Mesothelial cell of epicardium (in vitro differentiated cells): Measurements from ENCODE around the gene ANGPT4. TPM values are rescaled to one million over a fixed set of nuclear protein-coding genes. Genes with fewer than 3 reads are reported as not detected.

Experiments used
- DNase-seq, 2 experiments: peaks; one replicate each; pipeline ENCODE4 v3.0.0; 2021; ENCODE audit warnings: low spot score in 2 of 2; ENCODE audit not compliant: unreplicated experiment in 2 of 2
- H3K27ac Mint-ChIP-seq: 2 replicates; pipeline ENCODE4 v1.8.0; 2021; ENCODE audit warnings: mixed read lengths
- H3K27me3 Mint-ChIP-seq: 2 replicates; pipeline ENCODE4 v1.8.0; 2021; ENCODE audit warnings: low read depth, mixed read lengths
- H3K36me3 Mint-ChIP-seq: 2 replicates; pipeline ENCODE4 v1.8.0; 2021; ENCODE audit warnings: mixed read lengths
- H3K4me1 Mint-ChIP-seq: 2 replicates; pipeline ENCODE4 v1.8.0; 2021; ENCODE audit warnings: mixed read lengths
- H3K4me3 Mint-ChIP-seq: 2 replicates; pipeline ENCODE4 v1.8.0; 2021; ENCODE audit warnings: mild to moderate bottlenecking, moderate library complexity, mixed read lengths
- H3K9me3 Mint-ChIP-seq: 2 replicates; pipeline ENCODE4 v1.8.0; 2021; ENCODE audit warnings: mixed read lengths
- total RNA-seq: library from RNA; stranded (reverse); gene quantifications from 3 replicates; pipeline ENCODE4 v1.2.1, GENCODE V29; 2021
- TF ChIP-seq, protein P1 (sequence below): fragments of 200-600 bp; sonication (generic); IDR thresholded peaks from one replicate; pipeline ENCODE4 v1.5.0; 2021; ENCODE audit warnings: antibody characterized with exemption; ENCODE audit not compliant: unreplicated experiment

Gene ANGPT4
- total RNA-seq, 1 donor from 2014 or later = 0.31 TPM

- H3K9me3 Mint-ChIP-seq = peaks cover 3% of the 10 kb centered on the region
- TF ChIP-seq, protein P1, sequence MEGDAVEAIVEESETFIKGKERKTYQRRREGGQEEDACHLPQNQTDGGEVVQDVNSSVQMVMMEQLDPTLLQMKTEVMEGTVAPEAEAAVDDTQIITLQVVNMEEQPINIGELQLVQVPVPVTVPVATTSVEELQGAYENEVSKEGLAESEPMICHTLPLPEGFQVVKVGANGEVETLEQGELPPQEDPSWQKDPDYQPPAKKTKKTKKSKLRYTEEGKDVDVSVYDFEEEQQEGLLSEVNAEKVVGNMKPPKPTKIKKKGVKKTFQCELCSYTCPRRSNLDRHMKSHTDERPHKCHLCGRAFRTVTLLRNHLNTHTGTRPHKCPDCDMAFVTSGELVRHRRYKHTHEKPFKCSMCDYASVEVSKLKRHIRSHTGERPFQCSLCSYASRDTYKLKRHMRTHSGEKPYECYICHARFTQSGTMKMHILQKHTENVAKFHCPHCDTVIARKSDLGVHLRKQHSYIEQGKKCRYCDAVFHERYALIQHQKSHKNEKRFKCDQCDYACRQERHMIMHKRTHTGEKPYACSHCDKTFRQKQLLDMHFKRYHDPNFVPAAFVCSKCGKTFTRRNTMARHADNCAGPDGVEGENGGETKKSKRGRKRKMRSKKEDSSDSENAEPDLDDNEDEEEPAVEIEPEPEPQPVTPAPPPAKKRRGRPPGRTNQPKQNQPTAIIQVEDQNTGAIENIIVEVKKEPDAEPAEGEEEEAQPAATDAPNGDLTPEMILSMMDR = no peak
- no peak overlapping the region for H3K4me3 Mint-ChIP-seq
- no peaks in the 10 kb centered on the region for H3K36me3 Mint-ChIP-seq
- no peak for DNase-seq
- peaks cover 20% of the 10 kb centered on the region for H3K27me3 Mint-ChIP-seq
- H3K4me1 Mint-ChIP-seq = peaks cover 13% of the 10 kb centered on the region
- no peak overlapping the region for H3K27ac Mint-ChIP-seq
Observed at GRCh38 chr20:917416-917815, 1.3 kb upstream of the ANGPT4 start.

- DNase-seq = no peak
- Mint-ChIP-seq H3K27ac (no peak overlapping the region), H3K4me3 (no peak overlapping the region), H3K27me3 (peaks cover 20% of the 10 kb centered on the region), H3K4me1 (peaks cover 13% of the 10 kb centered on the region), H3K9me3 (peaks cover 3% of the 10 kb centered on the region), H3K36me3 (no peaks in the 10 kb centered on the region)
- TF ChIP-seq, protein P1 = no peak
Observed at GRCh38 chr20:916825-917224, 691 bp upstream of the ANGPT4 start.

- Mint-ChIP-seq H3K27me3 (peaks cover 26% of the 10 kb centered on the region), H3K36me3 (no peaks in the 10 kb centered on the region), H3K4me3 (no peak overlapping the region), H3K4me1 (peaks cover 13% of the 10 kb centered on the region), H3K27ac (no peak overlapping the region), H3K9me3 (no peaks in the 10 kb centered on the region)
- TF ChIP-seq, protein P1 = no peak
- DNase-seq = no peak
Observed at GRCh38 chr20:914727-915498, 1.2 kb downstream of the ANGPT4 start.

- no peak for DNase-seq
- H3K4me3 Mint-ChIP-seq = no peak overlapping the region
- no peaks in the 10 kb centered on the region for H3K9me3 Mint-ChIP-seq
- H3K27me3 Mint-ChIP-seq = peaks cover 26% of the 10 kb centered on the region
- H3K4me1 Mint-ChIP-seq = peaks cover 9% of the 10 kb centered on the region
- H3K36me3 Mint-ChIP-seq = no peaks in the 10 kb centered on the region
- TF ChIP-seq, protein P1 = no peak
- H3K27ac Mint-ChIP-seq = no peak overlapping the region
Observed at GRCh38 chr20:913306-913849, 2.8 kb downstream of the ANGPT4 start.

- Mint-ChIP-seq H3K27me3 (peaks cover 26% of the 10 kb centered on the region), H3K4me1 (peaks cover 7% of the 10 kb centered on the region)
- no peak for DNase-seq
Observed at GRCh38 chr20:911882-912600, 4.1 kb downstream of the ANGPT4 start.

More at GRCh38 chr20:911882-912600, 4.1 kb downstream of the ANGPT4 start:
- no peak overlapping the region for H3K27ac Mint-ChIP-seq
- H3K9me3 Mint-ChIP-seq = no peaks in the 10 kb centered on the region
- TF ChIP-seq, protein P1 = no peak
- no peak overlapping the region for H3K4me3 Mint-ChIP-seq
- no peaks in the 10 kb centered on the region for H3K36me3 Mint-ChIP-seq
